Gastrocnemius medialis (tissue), 4 donors: Measurements from ENCODE around the gene WEE1. TPM values are rescaled to one million over a fixed set of nuclear protein-coding genes. Genes with fewer than 3 reads are reported as not detected.

Source experiments
- ATAC-seq, 2 donors: fragments of 150-250 bp; one replicate each; pipeline ENCODE4 v1.9.1; 2016
- DNase-seq, 2 donors: peaks; one replicate each; pipeline ENCODE4 v3.0.0-alpha.2; 2019
- H3K27ac ChIP-seq, 4 donors: fragments of 200-600 bp; sonication (generic); 1 replicate in 1 of 4; 2 replicates in 3 of 4; pipeline ENCODE4 v1.5.1; 2016 to 2018; ENCODE audit warnings: mild to moderate bottlenecking in 2 of 4, moderate library complexity in 1 of 4
- H3K27me3 ChIP-seq, 3 donors: fragments of 200-600 bp; sonication (generic) in 2 of 3; 1 replicate in 1 of 3; 2 replicates in 2 of 3; pipeline versions ENCODE4 v1.5.1 to v1.6.0; 2016 to 2019; ENCODE audit warnings: mild to moderate bottlenecking in 1 of 3, moderate library complexity in 1 of 3
- H3K36me3 ChIP-seq, 2 donors: fragments of 200-600 bp; sonication (generic) in 1 of 2; one replicate each; pipeline ENCODE4 v1.5.1; 2017 to 2018
- H3K4me1 ChIP-seq, 2 donors: fragments of 200-600 bp; sonication (generic) in 1 of 2; one replicate each; pipeline ENCODE4 v1.5.1; 2016 to 2017; ENCODE audit warnings: mild to moderate bottlenecking in 2 of 2
- H3K4me3 ChIP-seq, 4 donors: fragments of 200-600 bp; sonication (generic) in 3 of 4; 1 replicate in 1 of 4; 2 replicates in 3 of 4; pipeline ENCODE4 v1.5.1; 2016 to 2019; ENCODE audit warnings: mild to moderate bottlenecking in 2 of 4
- H3K9me3 ChIP-seq, 3 donors: fragments of 200-600 bp; sonication (generic) in 2 of 3; 1 replicate in 1 of 3; 2 replicates in 2 of 3; pipeline ENCODE4 v1.5.1; 2016 to 2019
- POLR2A ChIP-seq, 2 donors: fragments of 450-650 bp; IDR thresholded peaks; one replicate each; pipeline ENCODE4 v1.6.1; 2017; ENCODE audit warnings: antibody characterized with exemption in 2 of 2, mild to moderate bottlenecking in 2 of 2, moderate library complexity in 2 of 2
- in situ Hi-C, 4 donors: fragments of 200-750 bp; cut with MboI; loops; one replicate each; pipeline versions ENCODE4 v1.15.0 to v1.8.0; 2017; ENCODE audit warnings: low sequenced_read_pairs in 4 of 4
- intact Hi-C: fragments of 100-400 bp; cut with DNase I; formaldehyde crosslinking; loops from one replicate; pipeline ENCODE4 v1.15.1; 2023; ENCODE audit warnings: low total_unique reads
- total RNA-seq, 4 donors: library from RNA; depleted of rRNA; stranded (reverse); fragments of >200 nt; gene quantifications; one replicate each; pipeline versions ENCODE4 v1.1.0 to v1.2.3, GENCODE V29; 2016
- TF ChIP-seq, protein P1 (sequence below), 5 experiments: fragments of 450-650 bp in 3 of 5; fragments of 200-600 bp in 2 of 5; sonication (generic) in 2 of 5; IDR thresholded peaks in 4 of 5; conservative IDR thresholded peaks in 1 of 5; 1 replicate in 4 of 5; 2 replicates in 1 of 5; pipeline ENCODE4 v1.5.1; 2016 to 2019; ENCODE audit warnings: antibody characterized with exemption in 5 of 5, mild to moderate bottlenecking in 3 of 5, moderate library complexity in 3 of 5

Gene WEE1
- total RNA-seq, 4 donors from 2014 or later: 6.8 to 16.2 (median 10.6) TPM

DNA sequence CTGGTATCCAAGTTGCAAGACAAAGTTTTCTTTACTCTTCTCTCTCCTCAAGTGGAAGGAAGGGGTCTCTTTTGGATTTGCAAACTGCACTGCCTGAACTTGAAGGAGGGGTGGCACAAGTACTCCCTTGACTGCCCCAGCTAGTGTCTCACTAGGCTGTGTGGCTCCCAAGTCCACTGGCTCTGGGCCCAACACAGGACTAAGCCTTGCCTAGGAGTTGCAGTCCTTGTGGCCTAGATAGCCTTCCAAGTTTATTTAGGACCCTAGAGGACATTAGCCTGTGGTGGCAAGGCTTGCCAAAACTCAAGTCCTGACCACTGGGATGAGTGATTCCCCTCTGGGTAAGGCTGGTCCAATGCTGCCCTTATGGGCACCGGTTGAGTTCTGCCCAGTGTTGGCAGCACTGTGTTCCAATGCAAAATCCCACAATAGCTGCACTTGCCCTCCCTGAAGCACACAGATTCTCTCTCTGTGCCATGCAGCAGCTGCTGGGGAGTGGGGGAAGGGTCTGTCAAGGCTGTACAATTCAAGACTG is 10.2 kb upstream of the WEE1 start:
- ATAC-seq: no peak
- no peaks in the 10 kb centered on the region for H3K27me3 ChIP-seq
- TF ChIP-seq, protein P1, sequence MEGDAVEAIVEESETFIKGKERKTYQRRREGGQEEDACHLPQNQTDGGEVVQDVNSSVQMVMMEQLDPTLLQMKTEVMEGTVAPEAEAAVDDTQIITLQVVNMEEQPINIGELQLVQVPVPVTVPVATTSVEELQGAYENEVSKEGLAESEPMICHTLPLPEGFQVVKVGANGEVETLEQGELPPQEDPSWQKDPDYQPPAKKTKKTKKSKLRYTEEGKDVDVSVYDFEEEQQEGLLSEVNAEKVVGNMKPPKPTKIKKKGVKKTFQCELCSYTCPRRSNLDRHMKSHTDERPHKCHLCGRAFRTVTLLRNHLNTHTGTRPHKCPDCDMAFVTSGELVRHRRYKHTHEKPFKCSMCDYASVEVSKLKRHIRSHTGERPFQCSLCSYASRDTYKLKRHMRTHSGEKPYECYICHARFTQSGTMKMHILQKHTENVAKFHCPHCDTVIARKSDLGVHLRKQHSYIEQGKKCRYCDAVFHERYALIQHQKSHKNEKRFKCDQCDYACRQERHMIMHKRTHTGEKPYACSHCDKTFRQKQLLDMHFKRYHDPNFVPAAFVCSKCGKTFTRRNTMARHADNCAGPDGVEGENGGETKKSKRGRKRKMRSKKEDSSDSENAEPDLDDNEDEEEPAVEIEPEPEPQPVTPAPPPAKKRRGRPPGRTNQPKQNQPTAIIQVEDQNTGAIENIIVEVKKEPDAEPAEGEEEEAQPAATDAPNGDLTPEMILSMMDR (IDR thresholded peaks at IDR 0.05 in 4 of 5, conservative IDR thresholded peaks at IDR 0.05 in 1 of 5): no peak
- TF ChIP-seq POLR2A (IDR thresholded peaks at IDR 0.05): no peak
- in situ Hi-C loops (no loop called here), intact Hi-C loops (no loop called here)
- no peak for DNase-seq
- H3K36me3 ChIP-seq: no peaks in the 10 kb centered on the region
- H3K27ac ChIP-seq: no peak overlapping the region
- no peak overlapping the region for H3K4me3 ChIP-seq
- H3K9me3 ChIP-seq: no peaks in the 10 kb centered on the region
- peaks cover 7 to 10% of the 10 kb centered on the region in 2 donors for H3K4me1 ChIP-seq

DNA sequence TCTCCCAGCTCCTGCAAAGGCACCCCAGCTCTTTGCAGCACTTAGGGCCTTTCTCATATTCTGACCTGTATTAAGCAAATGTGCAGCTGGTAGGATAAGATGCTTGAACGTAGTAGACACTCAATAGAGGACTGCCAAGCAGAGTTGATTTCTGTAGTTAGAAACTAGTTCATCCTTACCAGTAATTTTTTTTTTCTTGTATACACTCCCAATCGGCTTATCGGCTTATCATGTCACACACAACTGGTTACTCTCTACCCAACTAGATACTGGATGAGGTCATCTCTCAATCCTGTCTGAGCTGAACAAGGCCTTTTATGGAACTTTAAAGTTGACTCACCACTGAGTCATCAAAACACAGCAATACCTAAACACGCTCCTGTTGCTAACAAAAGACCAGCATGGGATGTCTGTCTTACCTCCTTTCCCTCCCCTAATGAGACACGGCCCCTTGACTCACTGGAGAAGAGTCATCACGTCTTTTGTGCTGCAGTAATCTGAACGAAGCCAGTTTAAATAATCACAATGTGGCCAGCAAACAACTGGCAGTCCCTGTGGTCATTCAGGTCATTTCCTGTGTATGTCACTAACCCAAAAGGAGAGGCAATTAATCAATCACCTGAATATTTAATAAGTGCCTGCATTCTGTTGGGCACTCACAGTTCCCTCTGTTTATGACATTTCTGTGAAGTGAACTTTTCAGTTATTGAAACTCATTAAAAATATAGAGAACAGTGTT is 7.5 kb upstream of the WEE1 start:
- Histone ChIP-seq H3K27me3 (no peaks in the 10 kb centered on the region), H3K4me3 (no peak overlapping the region), H3K9me3 (no peaks in the 10 kb centered on the region), H3K27ac (peak overlapping the region; percentile 65 to 78 (median 68)), H3K36me3 (no peaks in the 10 kb centered on the region), H3K4me1 (peaks cover 10% of the 10 kb centered on the region in 2 donors)
- in situ Hi-C loops: no loop called here
- peak in 1 of 2 donors; percentile 49 for DNase-seq
- ATAC-seq: peak; percentile 85 to 91
- intact Hi-C loops: no loop called here
- TF ChIP-seq POLR2A (IDR thresholded peaks at IDR 0.05): peak; percentile 27 to 55
- TF ChIP-seq, protein P1 (IDR thresholded peaks at IDR 0.05 in 4 of 5, conservative IDR thresholded peaks at IDR 0.05 in 1 of 5): no peak

DNA sequence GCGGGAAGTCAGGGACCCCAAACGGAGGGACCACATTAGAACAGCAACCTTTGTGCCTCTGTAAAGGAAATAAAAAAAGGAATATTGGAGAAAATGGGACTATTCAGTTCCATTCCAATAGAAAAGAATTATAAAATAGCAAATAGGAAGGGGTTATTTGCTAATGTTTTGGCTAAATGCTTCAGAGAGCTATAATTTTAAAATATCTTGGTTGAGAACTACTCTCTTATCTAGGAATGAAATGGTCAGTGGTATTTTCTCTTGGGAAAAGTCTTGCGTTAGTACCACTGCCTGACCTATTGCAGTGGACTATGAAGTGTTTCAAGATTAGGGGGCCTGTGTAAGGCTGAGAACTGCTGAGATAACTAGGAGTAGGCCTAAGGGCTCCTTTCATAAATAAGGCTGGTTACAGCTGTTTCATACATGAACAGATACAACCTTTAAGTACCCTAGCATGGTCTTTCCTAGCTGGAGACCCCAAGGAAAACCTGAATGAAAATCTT is 6.9 kb upstream of the WEE1 start:
- intact Hi-C loops: no loop called here
- Histone ChIP-seq H3K4me3 (no peak overlapping the region), H3K36me3 (no peaks in the 10 kb centered on the region), H3K27ac (peak overlapping the region; percentile 65 to 78 (median 68)), H3K4me1 (peaks cover 10% of the 10 kb centered on the region in 2 donors), H3K9me3 (no peaks in the 10 kb centered on the region), H3K27me3 (no peaks in the 10 kb centered on the region)
- no peak for TF ChIP-seq POLR2A (IDR thresholded peaks at IDR 0.05)
- TF ChIP-seq, protein P1 (IDR thresholded peaks at IDR 0.05 in 4 of 5, conservative IDR thresholded peaks at IDR 0.05 in 1 of 5): no peak
- in situ Hi-C loops: no loop called here
- DNase-seq (no peak), ATAC-seq (no peak)

DNA sequence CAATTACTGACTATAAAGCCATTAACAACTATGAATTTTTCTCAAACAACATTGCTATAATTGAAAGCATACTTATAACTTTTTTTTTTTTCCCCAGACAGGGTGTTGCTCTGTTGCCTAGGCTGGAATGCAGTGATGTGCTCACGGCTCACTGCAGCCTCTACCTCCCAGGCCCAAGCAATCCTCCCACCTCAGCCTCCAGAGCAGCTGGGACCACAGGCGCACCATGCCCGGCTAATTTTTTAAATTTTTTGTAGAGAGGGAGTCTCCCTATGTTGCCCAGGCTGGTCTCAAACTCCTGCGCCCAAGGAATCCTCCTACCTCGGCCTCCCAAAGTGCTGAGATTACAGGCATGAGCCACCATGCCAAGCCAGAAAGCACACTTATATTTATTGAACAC is 6.1 kb upstream of the WEE1 start:
- intact Hi-C loops (no loop called here), in situ Hi-C loops (no loop called here)
- no peak for DNase-seq
- Histone ChIP-seq H3K9me3 (no peaks in the 10 kb centered on the region), H3K4me3 (no peak overlapping the region), H3K36me3 (no peaks in the 10 kb centered on the region), H3K27me3 (no peaks in the 10 kb centered on the region), H3K27ac (peak overlapping the region in 2 of 4 donors; percentile 78 to 85), H3K4me1 (peaks cover 10 to 13% of the 10 kb centered on the region in 2 donors)
- TF ChIP-seq, protein P1 (IDR thresholded peaks at IDR 0.05 in 4 of 5, conservative IDR thresholded peaks at IDR 0.05 in 1 of 5): no peak
- no peak for ATAC-seq
